GM21360 (cell line): ENCODE measurements around the gene KCTD19.
"Not testable (repeated sequence)": the region's sequence is repeated elsewhere in the genome, so short reads cannot be mapped to it uniquely, and the experiment has no call there.

Source experiments
- ATAC-seq: cut with Tn5 transposase; IDR thresholded peaks from one replicate; pipeline ENCODE4 v1.9.1; 2021; ENCODE audit warnings: mild to moderate bottlenecking, moderate library complexity; ENCODE audit not compliant: unreplicated experiment

The KCTD19 gene

DNA sequence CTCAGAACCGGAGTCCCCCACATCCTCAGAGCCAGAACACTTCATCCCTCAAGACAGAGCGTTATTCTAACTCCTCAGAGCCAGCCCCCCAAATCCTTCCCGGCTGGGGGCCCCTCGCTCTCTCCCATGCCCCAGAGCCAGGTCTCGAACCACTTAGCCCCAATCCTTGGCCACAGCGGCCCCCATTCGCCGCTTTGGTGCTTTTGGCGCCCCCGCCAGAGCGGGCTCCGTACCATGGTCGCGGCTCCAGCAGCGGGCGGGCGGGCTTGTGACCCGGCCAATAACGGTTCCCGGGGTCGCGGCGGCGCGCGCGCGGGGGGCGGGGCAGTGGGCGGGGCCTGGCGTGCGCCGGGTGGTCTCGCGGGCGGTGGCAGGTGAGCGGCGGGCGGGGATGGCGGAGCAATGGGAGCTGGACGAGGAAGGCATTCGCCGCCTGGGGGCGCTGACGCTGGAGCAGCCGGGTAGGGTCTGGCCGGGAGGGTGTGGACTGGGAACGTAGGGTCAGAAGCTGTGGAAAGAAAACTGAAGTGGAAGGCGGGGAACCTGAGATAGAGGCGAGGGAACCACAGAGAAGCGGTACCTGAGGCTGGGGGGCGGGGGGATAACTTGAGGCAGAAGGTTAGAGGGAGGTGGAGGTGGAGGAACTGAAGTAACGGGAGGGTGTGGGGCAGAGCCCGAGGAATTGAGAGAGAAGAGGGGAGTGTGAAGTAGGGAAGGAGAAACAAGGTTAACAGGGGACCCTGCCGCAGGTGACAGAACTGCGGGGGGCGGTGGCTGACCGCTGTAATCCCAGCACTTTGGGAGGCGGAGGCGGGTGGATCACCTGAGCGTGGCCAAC lies at the start of gene KCTD19, which contains the start of gene LRRC36:
Gene KCTD19, minus strand, starts transcription at position 270 of the 838 bp plus-strand sequence. Its CDS starts 34 bp downstream, at position 236.
Gene LRRC36, plus strand, starts transcription at position 344 of the 838 bp plus-strand sequence. Its CDS starts 48 bp downstream, at position 392.
- peak; percentile 51 for ATAC-seq

DNA sequence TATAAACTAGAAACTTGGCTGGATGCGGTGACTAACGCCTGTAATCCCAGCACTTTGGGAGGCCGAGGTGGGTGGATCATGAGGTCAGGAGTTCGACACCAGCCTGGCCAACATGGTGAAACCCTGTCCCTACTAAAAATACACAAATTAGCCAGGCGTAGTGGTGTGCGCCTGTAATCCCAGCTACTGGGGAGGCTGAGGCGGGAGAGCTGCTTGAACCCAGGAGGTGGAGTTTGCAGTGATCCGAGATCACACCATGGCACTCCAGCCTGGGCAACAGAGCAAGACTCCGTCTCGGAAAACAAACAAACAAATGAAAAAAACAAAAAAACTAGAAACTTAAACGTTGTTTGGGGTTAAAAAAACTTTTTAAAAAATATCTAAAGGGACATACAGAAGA lies 49.5 kb upstream of the KCTD19 start:
- ATAC-seq, result not testable (repeated sequence)

DNA sequence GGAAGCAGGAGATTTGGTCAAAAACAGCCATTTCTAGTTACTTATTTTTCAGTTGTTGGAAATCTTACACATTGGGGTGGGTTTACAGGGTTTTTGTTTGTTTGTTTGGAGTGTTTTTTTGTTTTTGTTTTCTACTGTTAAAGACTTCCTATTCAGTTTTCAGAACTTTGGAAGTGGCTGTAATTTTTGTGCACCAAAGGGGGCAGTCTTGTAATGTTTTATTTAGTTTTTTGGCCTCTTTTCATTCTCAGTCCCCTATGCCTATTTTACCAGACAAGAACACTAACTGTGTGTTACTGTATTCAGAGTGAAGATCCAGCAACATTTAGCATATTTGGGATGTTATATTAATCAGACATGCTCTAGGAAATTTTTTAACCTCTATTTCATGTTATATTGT lies 46.1 kb upstream of the KCTD19 start:
- ATAC-seq, result no peak

DNA sequence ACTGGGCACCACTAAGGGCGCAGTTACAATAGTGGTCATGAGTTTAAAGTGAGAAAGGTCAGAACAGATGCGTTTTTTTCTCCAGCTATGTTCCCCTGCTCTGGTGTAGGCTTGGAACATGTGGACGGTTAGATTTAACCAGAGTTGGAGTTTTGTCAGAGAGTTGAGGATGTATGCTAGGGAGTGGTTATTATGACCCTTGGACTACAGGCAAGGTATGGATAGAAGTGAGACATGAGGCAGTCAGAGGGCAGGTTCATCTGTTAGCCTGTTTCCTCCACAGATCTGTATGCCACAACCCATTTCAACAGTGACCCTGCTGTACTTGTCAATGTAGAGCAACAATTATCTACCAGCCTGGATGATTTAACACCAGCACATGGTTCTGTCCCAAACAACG lies 44.1 kb upstream of the KCTD19 start:
- ATAC-seq, result no peak

GRCh38 chr16:67364600-67365235 lies 38.2 kb upstream of the KCTD19 start:
- ATAC-seq, result no peak

GRCh38 chr16:67361038-67361437 lies 34.5 kb upstream of the KCTD19 start:
- no peak for ATAC-seq

- ATAC-seq, result not testable (repeated sequence)
These were observed 33.2 kb upstream of the KCTD19 start for GRCh38 chr16:67359540-67360269.

DNA sequence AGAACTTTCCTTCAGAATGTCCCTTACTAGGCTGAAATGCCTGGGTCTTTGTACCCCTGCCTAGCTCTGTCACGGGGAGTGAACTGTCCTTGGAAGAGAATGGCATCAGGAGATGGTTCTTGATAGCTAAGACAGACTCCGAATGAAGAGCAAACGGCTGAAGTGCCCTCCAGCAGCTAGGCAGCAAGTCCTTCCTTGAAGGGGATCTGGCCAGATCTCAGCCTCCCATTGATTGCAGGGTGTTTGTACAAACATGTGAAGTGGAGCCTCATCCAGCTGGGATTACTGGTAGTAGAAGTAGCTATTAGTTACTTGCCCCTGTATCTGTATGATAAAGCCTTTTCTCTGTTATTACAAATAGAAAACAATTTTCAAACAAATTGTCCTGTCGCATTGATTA lies 31.0 kb upstream of the KCTD19 start:
- ATAC-seq, result no peak

GRCh38 chr16:67356396-67356795 lies 29.9 kb upstream of the KCTD19 start:
- ATAC-seq, result no peak

DNA sequence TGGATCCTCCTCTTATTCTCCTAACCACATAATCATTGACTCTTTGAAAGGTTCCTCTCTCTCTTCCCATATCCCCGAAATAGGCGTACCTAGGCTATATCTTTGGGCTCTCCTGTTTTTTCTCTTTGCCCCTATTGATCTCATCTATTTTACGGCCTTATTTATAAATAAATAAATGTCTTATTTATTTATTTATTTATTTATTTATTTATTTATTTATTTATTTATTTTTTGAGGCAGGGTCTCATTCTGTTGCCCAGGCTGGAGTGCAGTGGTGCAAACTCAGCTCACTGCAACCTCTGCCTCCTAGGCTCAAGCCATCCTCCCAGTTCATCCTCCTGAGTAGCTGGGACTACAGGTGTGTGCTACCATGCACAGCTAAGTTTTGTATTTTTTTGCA lies 25.9 kb upstream of the KCTD19 start:
- not testable (repeated sequence) for ATAC-seq

DNA sequence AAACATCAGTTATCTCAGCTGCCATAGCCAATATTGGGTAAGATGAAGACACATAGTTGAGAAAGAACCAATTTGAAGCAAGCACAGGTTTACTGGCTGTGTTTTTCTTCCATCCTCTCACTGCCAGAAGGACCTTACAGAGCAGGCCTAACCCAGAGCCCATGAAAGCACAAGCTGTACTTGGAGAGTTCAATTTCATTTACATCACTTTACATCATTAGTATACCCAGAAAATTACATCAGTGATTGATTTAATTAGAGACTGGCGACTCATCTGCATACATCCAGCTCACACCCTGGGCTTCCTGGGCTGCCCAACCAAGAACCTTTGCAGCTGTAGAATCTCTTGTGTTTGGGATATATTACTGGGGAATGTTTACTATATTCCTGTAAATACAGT lies 23.8 kb upstream of the KCTD19 start:
- no peak for ATAC-seq

GRCh38 chr16:67349172-67349571 lies 22.6 kb upstream of the KCTD19 start:
- ATAC-seq, result no peak

DNA sequence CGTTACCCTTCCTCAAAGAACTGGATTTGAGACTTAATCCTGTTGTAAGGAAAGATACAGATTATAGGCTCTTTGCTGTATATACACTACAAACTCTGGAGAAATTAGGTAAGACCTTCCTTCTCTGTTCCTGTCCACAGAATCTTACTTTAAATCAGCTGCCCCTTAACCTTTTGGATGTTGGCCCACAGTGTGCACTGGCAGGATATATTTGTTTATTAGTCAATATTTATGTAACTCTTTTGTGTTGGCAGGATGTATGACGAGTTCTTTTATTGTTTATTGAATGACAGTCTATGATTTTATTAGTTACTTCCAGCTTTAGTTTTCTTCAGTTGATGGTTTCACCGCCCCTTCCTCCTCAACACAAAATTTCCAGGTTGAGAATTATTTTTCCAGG lies 19.8 kb upstream of the KCTD19 start:
- ATAC-seq, result no peak

DNA sequence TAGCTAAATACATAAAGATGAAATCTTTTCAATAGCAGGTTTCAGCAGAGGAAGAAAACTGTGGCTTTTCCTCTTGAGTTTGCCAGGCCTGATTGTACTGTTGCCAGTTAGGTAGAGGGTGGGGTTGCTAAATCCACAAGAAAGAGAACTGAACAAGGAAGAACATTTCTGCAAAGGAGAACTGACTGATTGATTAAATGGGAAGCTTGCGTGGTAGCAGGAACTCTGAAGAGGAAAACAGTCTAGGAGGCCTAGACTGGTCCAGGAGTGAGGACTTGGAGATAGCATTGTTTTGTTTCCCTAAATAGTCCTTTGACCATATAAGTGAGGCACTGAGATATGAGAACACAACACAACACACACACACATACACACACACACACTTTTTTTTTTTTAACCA lies 18.9 kb upstream of the KCTD19 start:
- no peak for ATAC-seq

DNA sequence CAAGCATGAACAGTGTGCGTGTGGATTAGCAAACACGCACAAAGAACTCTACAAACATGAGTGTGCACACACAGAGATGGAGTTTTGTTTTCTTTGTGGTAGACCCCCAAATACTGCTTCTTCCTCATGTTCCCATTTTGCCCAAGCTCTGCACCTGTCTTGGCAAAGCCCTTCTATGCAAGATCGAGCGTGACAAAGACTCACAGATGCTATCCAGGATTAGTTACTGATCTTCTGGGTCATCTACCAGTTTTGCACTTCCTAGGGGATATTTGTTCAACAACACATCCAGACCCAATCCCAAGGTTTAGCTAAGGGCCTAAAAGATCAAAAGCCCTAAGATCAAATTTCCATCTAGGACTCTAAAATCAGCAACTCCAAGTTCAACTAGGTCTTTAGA lies 16.1 kb upstream of the KCTD19 start:
- ATAC-seq, result no peak

DNA sequence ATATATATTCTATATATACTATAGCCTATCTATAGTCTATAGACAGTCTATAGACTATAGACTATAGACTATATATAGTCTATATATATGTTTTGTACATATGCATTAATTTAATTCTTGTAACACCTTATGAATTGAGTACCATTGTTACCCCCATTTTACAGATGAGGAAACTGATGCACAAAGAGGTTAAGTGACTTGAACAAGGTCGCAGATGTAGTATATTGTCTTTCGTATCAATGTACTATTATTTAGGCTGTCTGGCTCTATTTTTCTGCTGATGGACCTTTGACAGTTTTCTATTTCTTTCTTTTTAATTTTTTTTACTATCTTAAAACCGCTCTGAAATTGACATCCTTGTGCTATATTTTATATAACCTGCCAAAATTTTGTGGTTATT lies 14.7 kb upstream of the KCTD19 start:
- ATAC-seq, result no peak

DNA sequence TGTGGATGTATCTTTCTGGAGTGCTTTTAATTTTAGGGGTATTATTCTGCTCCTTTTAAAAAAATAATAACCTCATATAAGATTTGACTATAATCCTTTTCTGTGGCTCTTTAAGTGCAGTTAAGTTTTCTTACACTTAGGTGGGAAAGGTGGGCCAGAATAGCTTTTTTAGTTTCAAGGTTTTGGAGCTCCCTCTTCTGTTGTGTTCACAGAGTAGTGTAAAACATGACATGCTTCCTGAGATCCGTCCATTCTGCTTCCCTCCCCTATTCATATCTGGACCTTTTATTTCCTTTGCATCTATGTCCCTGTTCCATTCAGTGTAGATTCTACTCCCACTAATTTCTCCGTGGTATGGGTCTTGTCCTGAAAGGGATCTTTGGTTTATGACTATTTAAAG lies 12.9 kb upstream of the KCTD19 start:
- ATAC-seq, result no peak

DNA sequence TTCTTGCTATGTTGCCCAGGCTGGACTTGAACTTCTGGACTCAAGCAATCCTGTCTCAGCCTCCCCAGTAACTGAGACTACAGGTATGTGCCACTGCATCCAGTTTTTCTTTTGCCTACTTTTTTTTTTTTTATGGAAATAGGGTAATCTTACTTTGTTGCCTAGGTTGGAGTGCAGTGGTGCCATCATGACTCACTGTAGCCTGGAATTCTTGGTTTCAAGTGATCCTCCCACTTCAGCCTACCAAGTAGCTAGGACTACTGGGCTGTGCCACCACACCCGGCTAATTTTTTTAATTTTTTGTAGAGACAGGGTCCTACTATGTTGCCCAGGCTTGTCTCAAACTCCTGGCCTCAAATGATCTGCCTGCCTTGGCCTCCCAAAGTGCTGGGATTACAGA lies 10.1 kb upstream of the KCTD19 start:
- ATAC-seq, result no peak

- ATAC-seq, result no peak
These were observed 9.6 kb upstream of the KCTD19 start for GRCh38 chr16:67336116-67336515.

DNA sequence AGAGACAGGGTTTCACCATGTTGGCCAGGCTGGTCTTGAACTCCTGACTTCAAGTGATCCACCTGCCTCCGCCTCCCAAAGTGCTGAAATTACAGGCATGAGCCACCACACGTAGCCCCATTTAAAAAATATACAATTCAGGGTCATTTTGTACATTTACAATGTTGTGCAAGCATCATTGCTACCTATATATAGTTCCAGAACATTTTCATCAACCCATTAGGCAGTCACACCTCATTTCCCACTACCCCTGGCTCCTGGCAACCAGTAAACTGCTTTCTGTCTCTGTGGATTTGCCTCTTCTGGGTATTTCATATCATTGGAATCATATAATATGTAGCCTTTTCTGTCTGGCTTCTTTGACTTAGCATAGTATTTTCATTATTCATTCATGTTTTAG lies 6.8 kb upstream of the KCTD19 start:
- ATAC-seq, result no peak

DNA sequence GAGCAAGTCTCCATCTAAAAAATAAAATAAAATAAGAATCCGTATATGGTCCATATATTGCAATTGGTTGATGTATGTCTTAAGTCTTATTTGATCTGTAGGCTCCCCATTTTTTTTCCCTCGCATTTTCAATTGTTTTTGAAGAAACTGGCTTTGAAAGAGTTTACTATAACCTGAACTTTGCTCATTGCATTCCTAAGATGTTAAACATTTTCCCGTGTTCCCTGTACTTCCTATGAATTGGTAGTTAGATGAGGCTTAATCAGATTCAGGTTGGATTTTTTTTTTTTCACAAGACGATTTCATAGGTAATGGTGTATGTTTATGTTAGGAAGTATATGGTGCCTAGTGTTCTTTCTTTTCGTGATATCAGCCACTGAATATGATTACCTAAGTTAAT lies 3.4 kb upstream of the KCTD19 start:
- ATAC-seq, result no peak

DNA sequence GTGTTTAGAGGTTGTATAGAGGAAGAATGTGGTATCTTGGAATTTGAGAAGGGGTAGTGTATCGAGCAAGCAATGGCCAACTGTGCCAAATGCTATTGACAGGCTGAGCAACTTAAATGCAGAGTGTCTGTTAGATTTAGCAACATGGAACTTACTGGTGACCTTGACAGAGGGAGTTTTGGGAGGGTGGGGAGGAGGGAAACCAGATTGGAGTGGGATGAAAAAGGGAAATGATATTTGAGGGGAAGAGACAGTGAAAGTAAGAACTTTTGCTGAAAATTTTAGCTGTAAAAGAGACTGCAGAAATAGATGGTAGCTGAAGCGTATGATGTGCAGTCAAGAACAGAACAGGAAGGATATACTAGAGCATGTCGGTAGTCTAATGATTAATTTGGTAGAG lies 1.2 kb upstream of the KCTD19 start:
- no peak for ATAC-seq
